ENCODE results near the gene RNF150. TPM values are rescaled to one million over a fixed set of nuclear protein-coding genes. Genes with fewer than 3 reads are reported as not detected.

RNF150 gene
- total RNA-seq, 1 experiment from 2014 or later, result 4.4 TPM

GRCh38 chr4:141109983-141110382, 23.3 kb downstream of the RNF150 start:
- no peak overlapping the region; a peak in 1 of 5 replicates for H3K4me3 Mint-ChIP-seq
- Histone ChIP-seq H2BK12ac (ENCODE audit: insufficient read length, low read depth, low read length) (no peak overlapping the region), H2AFZ (ENCODE audit: low read length) (no peak overlapping the region), H3T11ph (ENCODE audit: low read length) (no peak overlapping the region), H4K8ac (replicated peaks; ENCODE audit: insufficient read length, low read depth, low read length) (no peak overlapping the region), H4K5ac (ENCODE audit: insufficient read length, low read depth, low read length) (no peak overlapping the region), H3K79me2 (ENCODE audit: insufficient read depth, low read length) (no peaks in the 10 kb centered on the region), H2AK5ac (ENCODE audit: insufficient read length, low read length) (no peak overlapping the region), H3K23ac (ENCODE audit: insufficient read length, low read depth, low read length) (no peak overlapping the region), H3K27ac (ENCODE audit: insufficient read length, low read depth, low read length) (no peak overlapping the region), H3K4me1 (ENCODE audit: insufficient read depth, low read length) (no peaks in the 10 kb centered on the region), H2BK20ac (ENCODE audit: low read depth, low read length, poor library complexity, severe bottlenecking) (no peak overlapping the region), H2BK120ac (ENCODE audit: low read depth, low read length, poor library complexity, severe bottlenecking) (no peak overlapping the region), H3K56ac (ENCODE audit: insufficient read length, low read depth, low read length) (no peak overlapping the region), H4K91ac (ENCODE audit: insufficient read length, low read depth, low read length) (no peak overlapping the region), H3K9me3 (ENCODE audit: control insufficient read depth, low read depth, low read length) (no peaks in the 10 kb centered on the region), H3K4ac (ENCODE audit: low read depth, low read length) (no peak overlapping the region), H4K20me1 (ENCODE audit: control insufficient read depth, insufficient read depth, insufficient read length) (no peaks in the 10 kb centered on the region), H3K4me2 (ENCODE audit: insufficient read depth, insufficient read length, low read length) (no peak overlapping the region), H2BK15ac (ENCODE audit: low read depth, low read length) (no peak overlapping the region), H2BK5ac (ENCODE audit: insufficient read length, low read length) (no peak overlapping the region), H3K23me2 (ENCODE audit: insufficient read length, low read depth, low read length, poor library complexity, severe bottlenecking) (no peaks in the 10 kb centered on the region), H3K9ac (ENCODE audit: extremely low read depth, insufficient read length, low read length) (no peak overlapping the region), H3K79me1 (ENCODE audit: insufficient read depth, low read depth, low read length, poor library complexity, severe bottlenecking) (no peaks in the 10 kb centered on the region), H3K18ac (ENCODE audit: insufficient read length, low read depth, low read length) (no peak overlapping the region), H3K27me3 (ENCODE audit: insufficient read depth, low read length) (no peaks in the 10 kb centered on the region), H3K14ac (ENCODE audit: insufficient read depth, low read length) (no peak overlapping the region)
- WGBS (ENCODE audit: extremely low coverage, insufficient read length, low lambda C conversion rate), result no CpG with 5 or more reads among the region's 4 CpGs
- TF ChIP-seq, protein P1, sequence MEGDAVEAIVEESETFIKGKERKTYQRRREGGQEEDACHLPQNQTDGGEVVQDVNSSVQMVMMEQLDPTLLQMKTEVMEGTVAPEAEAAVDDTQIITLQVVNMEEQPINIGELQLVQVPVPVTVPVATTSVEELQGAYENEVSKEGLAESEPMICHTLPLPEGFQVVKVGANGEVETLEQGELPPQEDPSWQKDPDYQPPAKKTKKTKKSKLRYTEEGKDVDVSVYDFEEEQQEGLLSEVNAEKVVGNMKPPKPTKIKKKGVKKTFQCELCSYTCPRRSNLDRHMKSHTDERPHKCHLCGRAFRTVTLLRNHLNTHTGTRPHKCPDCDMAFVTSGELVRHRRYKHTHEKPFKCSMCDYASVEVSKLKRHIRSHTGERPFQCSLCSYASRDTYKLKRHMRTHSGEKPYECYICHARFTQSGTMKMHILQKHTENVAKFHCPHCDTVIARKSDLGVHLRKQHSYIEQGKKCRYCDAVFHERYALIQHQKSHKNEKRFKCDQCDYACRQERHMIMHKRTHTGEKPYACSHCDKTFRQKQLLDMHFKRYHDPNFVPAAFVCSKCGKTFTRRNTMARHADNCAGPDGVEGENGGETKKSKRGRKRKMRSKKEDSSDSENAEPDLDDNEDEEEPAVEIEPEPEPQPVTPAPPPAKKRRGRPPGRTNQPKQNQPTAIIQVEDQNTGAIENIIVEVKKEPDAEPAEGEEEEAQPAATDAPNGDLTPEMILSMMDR (conservative IDR thresholded peaks at IDR 0.05), result no peak; the same call in 2 of the 3 replicates
- peaks cover 2% of the 10 kb centered on the region for H3K27me3 Mint-ChIP-seq (ENCODE audit: low read depth)
- peaks cover 0 to 13% (median 4%) of the 10 kb centered on the region in 3 experiments; a peak in 3 of 7 replicates for H3K36me3 Mint-ChIP-seq (ENCODE audit: insufficient read depth in 1 of 3, low read depth in 3 of 3)
- DNase-seq, result no peak
- no peaks in the 10 kb centered on the region for H3K4me1 Mint-ChIP-seq
- H3K9me3 Mint-ChIP-seq, result peaks cover 9 to 11% of the 10 kb centered on the region in 2 experiments; a peak in 4 of 5 replicates
- H3K27ac Mint-ChIP-seq, result 0 out of 7 replicates have a peak overlapping the region, but pooled peaks of 1 of the 3 experiments have one; percentile 18
